ENCODE measurements around the gene SRGAP3. TPM values are rescaled to one million over a fixed set of nuclear protein-coding genes. Genes with fewer than 3 reads are reported as not detected.

SRGAP3 gene
- total and polyA plus RNA-seq, 3 experiments from 2014 or later: 0.84 to 2.1 (median 1.1) TPM

DNA sequence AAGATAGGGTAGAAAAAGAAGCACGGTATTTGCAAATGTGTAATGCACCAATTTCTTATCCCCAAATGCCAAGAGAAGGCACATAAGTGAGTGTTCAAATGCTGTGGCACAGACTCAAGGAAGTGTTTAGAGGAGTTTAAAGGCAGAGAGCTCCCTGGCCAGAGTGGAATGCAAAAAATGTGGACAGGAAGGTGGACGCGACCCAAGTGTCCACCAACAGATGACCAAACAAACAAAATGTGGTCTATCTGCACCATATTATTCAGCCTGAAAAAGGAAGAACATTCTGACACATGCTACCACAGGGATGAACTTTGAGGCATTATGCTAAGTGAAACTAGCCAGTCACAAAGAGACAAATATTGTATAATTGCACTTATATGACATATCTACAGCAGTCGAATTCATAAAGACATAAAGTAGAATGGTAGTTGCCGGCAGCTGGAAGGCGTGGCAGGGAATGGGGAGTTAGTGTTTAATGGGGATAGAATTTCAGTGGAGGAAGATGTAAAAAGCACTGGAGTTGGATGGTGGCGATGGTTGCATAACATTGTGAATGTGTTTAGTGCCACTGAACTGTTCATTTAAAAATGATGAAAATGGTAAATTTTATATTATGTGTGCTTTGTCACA is 126.6 kb downstream of the SRGAP3 start:
- Histone ChIP-seq H3K27me3 (ENCODE audit: insufficient read depth, low read length, poor library complexity, severe bottlenecking) (no peaks in the 10 kb centered on the region), H3K4me3 (ENCODE audit: low read length) (no peak overlapping the region), H3K36me3 (ENCODE audit: insufficient read depth, low read length) (no peaks in the 10 kb centered on the region), H3K27ac (ENCODE audit: low read depth, low read length) (no peak overlapping the region), H3K9me3 (ENCODE audit: low read length) (no peaks in the 10 kb centered on the region), H3K4me1 (ENCODE audit: insufficient read depth, low read length) (no peaks in the 10 kb centered on the region)
- H3K27ac Mint-ChIP-seq: no peak overlapping the region
- no peak for DNase-seq
- ChIA-PET CTCF (no interaction called here), POLR2A (no interaction called here)
- H3K9me3 Mint-ChIP-seq: no peaks in the 10 kb centered on the region
- H3K4me3 Mint-ChIP-seq: no peak overlapping the region
- no peaks in the 10 kb centered on the region for H3K36me3 Mint-ChIP-seq
- no peaks in the 10 kb centered on the region for H3K4me1 Mint-ChIP-seq
- no peaks in the 10 kb centered on the region for H3K27me3 Mint-ChIP-seq

GRCh38 chr3:9121366-9122001 is 128.0 kb downstream of the SRGAP3 start:
- Mint-ChIP-seq H3K9me3 (no peaks in the 10 kb centered on the region), H3K36me3 (no peaks in the 10 kb centered on the region), H3K27ac (no peak overlapping the region), H3K4me1 (no peaks in the 10 kb centered on the region), H3K4me3 (no peak overlapping the region), H3K27me3 (no peaks in the 10 kb centered on the region)
- no peak overlapping the region for H3K27ac ChIP-seq (ENCODE audit: low read depth, low read length)
- no peaks in the 10 kb centered on the region for H3K36me3 ChIP-seq (ENCODE audit: insufficient read depth, low read length)
- ChIA-PET CTCF (no interaction called here), POLR2A (no interaction called here)
- no peak overlapping the region for H3K4me3 ChIP-seq (ENCODE audit: low read length)
- no peak for DNase-seq
- H3K27me3 ChIP-seq (ENCODE audit: insufficient read depth, low read length, poor library complexity, severe bottlenecking): no peaks in the 10 kb centered on the region
- no peaks in the 10 kb centered on the region for H3K4me1 ChIP-seq (ENCODE audit: insufficient read depth, low read length)
- no peaks in the 10 kb centered on the region for H3K9me3 ChIP-seq (ENCODE audit: low read length)

DNA sequence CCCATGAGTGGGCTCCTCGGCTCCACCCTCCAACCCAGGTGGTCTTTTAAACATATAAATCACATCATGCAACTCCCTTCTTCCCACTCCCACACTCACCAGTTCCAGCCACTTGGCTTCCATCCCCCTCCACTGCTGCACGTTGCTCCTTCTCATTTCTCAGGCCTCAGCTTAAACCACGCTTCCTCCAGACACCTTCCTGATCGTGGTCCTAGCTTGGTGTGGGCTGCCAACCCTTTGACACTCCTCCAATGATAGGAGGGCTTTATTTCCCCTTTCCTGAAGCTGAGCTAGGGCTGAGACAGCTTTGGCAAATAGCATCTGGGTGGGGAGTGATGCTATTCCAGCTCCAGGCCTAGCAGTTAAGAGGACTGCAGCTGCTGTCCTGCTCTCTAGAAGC is 130.1 kb downstream of the SRGAP3 start:
- no peaks in the 10 kb centered on the region for H3K36me3 ChIP-seq (ENCODE audit: insufficient read depth, low read length)
- H3K9me3 Mint-ChIP-seq: no peaks in the 10 kb centered on the region
- CTCF ChIA-PET: no interaction called here
- no peaks in the 10 kb centered on the region for H3K4me1 Mint-ChIP-seq
- no peak overlapping the region for H3K27ac Mint-ChIP-seq
- no peak overlapping the region for H3K27ac ChIP-seq (ENCODE audit: low read depth, low read length)
- no peaks in the 10 kb centered on the region for H3K36me3 Mint-ChIP-seq
- no peak for DNase-seq
- no peaks in the 10 kb centered on the region for H3K4me1 ChIP-seq (ENCODE audit: insufficient read depth, low read length)
- POLR2A ChIA-PET: no interaction called here
- H3K27me3 Mint-ChIP-seq: no peaks in the 10 kb centered on the region
- no peak overlapping the region for H3K4me3 ChIP-seq (ENCODE audit: low read length)
- H3K9me3 ChIP-seq (ENCODE audit: low read length): no peaks in the 10 kb centered on the region
- H3K4me3 Mint-ChIP-seq: no peak overlapping the region
- no peaks in the 10 kb centered on the region for H3K27me3 ChIP-seq (ENCODE audit: insufficient read depth, low read length, poor library complexity, severe bottlenecking)

DNA sequence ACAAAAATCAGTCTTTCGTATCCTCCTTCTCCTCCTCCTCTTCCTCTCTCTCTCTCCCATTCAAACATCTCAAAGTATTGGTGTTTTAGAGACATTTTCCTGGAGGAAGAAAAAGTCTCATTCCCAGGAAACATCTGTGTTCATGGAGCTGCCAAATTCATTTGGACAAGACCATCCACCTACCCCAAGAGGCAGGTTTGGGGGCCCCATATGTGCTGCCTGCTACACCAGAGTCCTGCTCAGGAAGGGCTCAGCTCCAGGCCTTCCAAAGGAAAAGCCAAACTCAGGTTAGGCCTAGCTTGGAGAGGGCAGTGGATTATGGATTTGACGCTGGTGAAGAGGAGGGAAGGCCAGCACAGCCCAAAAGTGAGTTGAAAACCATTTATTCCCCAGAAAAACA is 131.2 kb downstream of the SRGAP3 start:
- Mint-ChIP-seq H3K27me3 (no peaks in the 10 kb centered on the region), H3K4me1 (no peaks in the 10 kb centered on the region), H3K27ac (no peak overlapping the region), H3K4me3 (no peak overlapping the region), H3K9me3 (no peaks in the 10 kb centered on the region), H3K36me3 (no peaks in the 10 kb centered on the region)
- Histone ChIP-seq H3K27me3 (ENCODE audit: insufficient read depth, low read length, poor library complexity, severe bottlenecking) (no peaks in the 10 kb centered on the region), H3K4me3 (ENCODE audit: low read length) (no peak overlapping the region), H3K27ac (ENCODE audit: low read depth, low read length) (no peak overlapping the region), H3K4me1 (ENCODE audit: insufficient read depth, low read length) (no peaks in the 10 kb centered on the region), H3K36me3 (ENCODE audit: insufficient read depth, low read length) (no peaks in the 10 kb centered on the region), H3K9me3 (ENCODE audit: low read length) (no peaks in the 10 kb centered on the region)
- CTCF ChIA-PET: interaction anchor here (0.6 kb wide), 1 partner anchor 358 kb away, joined by 3 read pairs; no protein-coding TSS in a partner anchor
- POLR2A ChIA-PET: no interaction called here
- no peak for DNase-seq

DNA sequence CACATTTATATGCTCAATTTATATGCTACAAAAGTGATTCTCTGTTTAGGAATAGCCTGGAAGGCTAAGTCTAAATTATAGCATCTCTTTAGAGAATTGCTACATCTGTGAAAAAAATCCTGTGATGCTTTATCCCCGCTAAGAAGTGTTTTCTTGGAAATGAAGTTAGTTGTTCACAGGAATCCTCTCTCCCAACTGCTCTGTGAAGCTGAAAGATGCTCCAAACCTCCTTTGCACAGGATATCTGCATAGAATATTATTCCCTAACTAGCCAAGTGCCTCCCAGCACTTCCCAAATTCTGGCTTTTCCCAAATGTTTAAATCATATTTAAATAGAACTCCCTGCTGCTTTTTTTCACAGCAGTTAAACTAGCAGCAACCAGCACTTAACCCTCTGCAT is 132.2 kb downstream of the SRGAP3 start:
- DNase-seq: no peak
- Histone ChIP-seq H3K36me3 (ENCODE audit: insufficient read depth, low read length) (no peaks in the 10 kb centered on the region), H3K4me3 (ENCODE audit: low read length) (no peak overlapping the region), H3K27ac (ENCODE audit: low read depth, low read length) (no peak overlapping the region), H3K4me1 (ENCODE audit: insufficient read depth, low read length) (no peaks in the 10 kb centered on the region), H3K9me3 (ENCODE audit: low read length) (no peaks in the 10 kb centered on the region), H3K27me3 (ENCODE audit: insufficient read depth, low read length, poor library complexity, severe bottlenecking) (no peaks in the 10 kb centered on the region)
- no peaks in the 10 kb centered on the region for H3K9me3 Mint-ChIP-seq
- H3K36me3 Mint-ChIP-seq: peaks cover 0 to 4% (median 0%) of the 10 kb centered on the region in 3 donors
- ChIA-PET POLR2A (no interaction called here), CTCF (no interaction called here)
- no peaks in the 10 kb centered on the region for H3K27me3 Mint-ChIP-seq
- no peak overlapping the region for H3K4me3 Mint-ChIP-seq
- no peaks in the 10 kb centered on the region for H3K4me1 Mint-ChIP-seq
- no peak overlapping the region for H3K27ac Mint-ChIP-seq

DNA sequence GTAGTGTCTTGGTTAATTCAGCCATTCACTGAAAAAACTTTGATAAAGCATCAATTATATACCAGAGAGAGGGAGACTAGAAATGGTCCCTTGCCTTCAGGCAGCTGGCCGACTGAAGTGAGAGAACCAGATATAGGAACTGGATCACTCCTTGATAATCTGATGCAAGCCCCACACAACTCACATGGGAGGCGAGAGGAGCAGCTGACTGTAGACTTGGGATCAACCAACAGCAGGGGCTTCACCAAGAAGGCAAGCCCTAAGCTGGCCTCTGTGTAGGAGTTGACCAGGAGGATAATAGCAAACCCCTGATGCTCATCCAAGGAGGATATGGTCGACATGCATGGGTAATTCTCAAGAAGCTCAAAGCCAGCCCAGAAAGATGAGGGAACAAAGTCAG is 133.1 kb downstream of the SRGAP3 start:
- no peaks in the 10 kb centered on the region for H3K4me1 Mint-ChIP-seq
- no peak for DNase-seq
- H3K4me3 Mint-ChIP-seq: no peak overlapping the region
- no peaks in the 10 kb centered on the region for H3K27me3 ChIP-seq (ENCODE audit: insufficient read depth, low read length, poor library complexity, severe bottlenecking)
- no peak overlapping the region for H3K27ac ChIP-seq (ENCODE audit: low read depth, low read length)
- no peaks in the 10 kb centered on the region for H3K36me3 ChIP-seq (ENCODE audit: insufficient read depth, low read length)
- H3K27me3 Mint-ChIP-seq: no peaks in the 10 kb centered on the region
- no peak overlapping the region for H3K4me3 ChIP-seq (ENCODE audit: low read length)
- H3K9me3 ChIP-seq (ENCODE audit: low read length): no peaks in the 10 kb centered on the region
- H3K4me1 ChIP-seq (ENCODE audit: insufficient read depth, low read length): no peaks in the 10 kb centered on the region
- ChIA-PET POLR2A (no interaction called here), CTCF (no interaction called here)
- no peak overlapping the region for H3K27ac Mint-ChIP-seq
- H3K36me3 Mint-ChIP-seq: peaks cover 0 to 4% (median 0%) of the 10 kb centered on the region in 3 donors
- no peaks in the 10 kb centered on the region for H3K9me3 Mint-ChIP-seq

GRCh38 chr3:9115336-9115735 is 134.1 kb downstream of the SRGAP3 start:
- no peak for DNase-seq
- no peak overlapping the region for H3K4me3 Mint-ChIP-seq
- H3K36me3 Mint-ChIP-seq: peaks cover 0 to 4% (median 0%) of the 10 kb centered on the region in 3 donors
- no peak overlapping the region for H3K27ac Mint-ChIP-seq
- Histone ChIP-seq H3K27me3 (ENCODE audit: insufficient read depth, low read length, poor library complexity, severe bottlenecking) (no peaks in the 10 kb centered on the region), H3K36me3 (ENCODE audit: insufficient read depth, low read length) (no peaks in the 10 kb centered on the region), H3K9me3 (ENCODE audit: low read length) (no peaks in the 10 kb centered on the region), H3K4me3 (ENCODE audit: low read length) (no peak overlapping the region), H3K4me1 (ENCODE audit: insufficient read depth, low read length) (no peaks in the 10 kb centered on the region), H3K27ac (ENCODE audit: low read depth, low read length) (no peak overlapping the region)
- peaks cover 0 to 2% (median 0%) of the 10 kb centered on the region in 5 donors for H3K9me3 Mint-ChIP-seq
- CTCF ChIA-PET: no interaction called here
- no peaks in the 10 kb centered on the region for H3K27me3 Mint-ChIP-seq
- POLR2A ChIA-PET: no interaction called here
- H3K4me1 Mint-ChIP-seq: no peaks in the 10 kb centered on the region

- no peak overlapping the region for H3K27ac Mint-ChIP-seq
- CTCF ChIA-PET: no interaction called here
- POLR2A ChIA-PET: no interaction called here
- no peaks in the 10 kb centered on the region for H3K9me3 ChIP-seq (ENCODE audit: low read length)
- H3K9me3 Mint-ChIP-seq: peaks cover 0 to 2% (median 0%) of the 10 kb centered on the region in 5 donors
- DNase-seq: no peak
- no peak overlapping the region for H3K4me3 ChIP-seq (ENCODE audit: low read length)
- no peaks in the 10 kb centered on the region for H3K36me3 ChIP-seq (ENCODE audit: insufficient read depth, low read length)
- H3K27ac ChIP-seq (ENCODE audit: low read depth, low read length): no peak overlapping the region
- H3K27me3 Mint-ChIP-seq: peaks cover 0 to 4% of the 10 kb centered on the region in 2 donors
- no peaks in the 10 kb centered on the region for H3K4me1 Mint-ChIP-seq
- no peaks in the 10 kb centered on the region for H3K4me1 ChIP-seq (ENCODE audit: insufficient read depth, low read length)
- no peaks in the 10 kb centered on the region for H3K27me3 ChIP-seq (ENCODE audit: insufficient read depth, low read length, poor library complexity, severe bottlenecking)
- no peak overlapping the region for H3K4me3 Mint-ChIP-seq
- peaks cover 0 to 4% (median 0%) of the 10 kb centered on the region in 3 donors for H3K36me3 Mint-ChIP-seq
These were observed 136.4 kb downstream of the SRGAP3 start for GRCh38 chr3:9113040-9113439.

All from CD8-positive, alpha-beta memory T cell (primary cell).